Measurements from ENCODE around the gene CCDC154.
"Not testable (repeated sequence)": the region's sequence is repeated elsewhere in the genome, so short reads cannot be mapped to it uniquely, and the experiment has no call there.

Gene CCDC154

GRCh38 chr16:1486551-1487390 is 42.4 kb upstream of the CCDC154 start:
- Histone ChIP-seq H3K27ac (ENCODE audit: low read length) (no peak overlapping the region), H3K4me1 (ENCODE audit: control insufficient read depth in 1 of 2, insufficient read depth in 2 of 2, low read length in 2 of 2) (no peaks in the 10 kb centered on the region), H3K36me3 (ENCODE audit: control insufficient read depth in 1 of 2, insufficient read depth in 2 of 2, low read length in 2 of 2) (no peaks in the 10 kb centered on the region), H3K9me3 (ENCODE audit: control insufficient read depth in 1 of 2, low read length in 2 of 2) (no peaks in the 10 kb centered on the region), H3K27me3 (ENCODE audit: low read depth, low read length) (no peaks in the 10 kb centered on the region), H3K4me3 (ENCODE audit: low read depth in 1 of 2, low read length in 2 of 2) (no peak overlapping the region)

GRCh38 chr16:1485847-1486496 is 41.6 kb upstream of the CCDC154 start:
- Histone ChIP-seq H3K4me3 (ENCODE audit: low read depth in 1 of 2, low read length in 2 of 2) (no peak overlapping the region), H3K9me3 (ENCODE audit: control insufficient read depth in 1 of 2, low read length in 2 of 2) (no peaks in the 10 kb centered on the region), H3K27ac (ENCODE audit: low read length) (no peak overlapping the region), H3K4me1 (ENCODE audit: control insufficient read depth in 1 of 2, insufficient read depth in 2 of 2, low read length in 2 of 2) (no peaks in the 10 kb centered on the region), H3K36me3 (ENCODE audit: control insufficient read depth in 1 of 2, insufficient read depth in 2 of 2, low read length in 2 of 2) (no peaks in the 10 kb centered on the region), H3K27me3 (ENCODE audit: low read depth, low read length) (no peaks in the 10 kb centered on the region)

GRCh38 chr16:1481906-1482835 is 37.8 kb upstream of the CCDC154 start:
- Histone ChIP-seq H3K27me3 (ENCODE audit: low read depth, low read length) (no peaks in the 10 kb centered on the region), H3K9me3 (ENCODE audit: control insufficient read depth in 1 of 2, low read length in 2 of 2) (no peaks in the 10 kb centered on the region), H3K27ac (ENCODE audit: low read length) (no peak overlapping the region), H3K4me1 (ENCODE audit: control insufficient read depth in 1 of 2, insufficient read depth in 2 of 2, low read length in 2 of 2) (no peaks in the 10 kb centered on the region), H3K36me3 (ENCODE audit: control insufficient read depth in 1 of 2, insufficient read depth in 2 of 2, low read length in 2 of 2) (no peaks in the 10 kb centered on the region), H3K4me3 (ENCODE audit: low read depth in 1 of 2, low read length in 2 of 2) (no peak overlapping the region)

- H3K4me1 ChIP-seq (ENCODE audit: control insufficient read depth in 1 of 2, insufficient read depth in 2 of 2, low read length in 2 of 2): peaks cover 0 to 10% of the 10 kb centered on the region in 2 donors
- H3K27ac ChIP-seq (ENCODE audit: low read length); H3K4me3 ChIP-seq (ENCODE audit: low read depth in 1 of 2, low read length in 2 of 2); H3K36me3 ChIP-seq (ENCODE audit: control insufficient read depth in 1 of 2, insufficient read depth in 2 of 2, low read length in 2 of 2); H3K9me3 ChIP-seq (ENCODE audit: control insufficient read depth in 1 of 2, low read length in 2 of 2); H3K27me3 ChIP-seq (ENCODE audit: low read depth, low read length): not testable (repeated sequence)
Measured at GRCh38 chr16:1478937-1479336, 34.6 kb upstream of the CCDC154 start.

- no peaks in the 10 kb centered on the region for H3K27me3 ChIP-seq (ENCODE audit: low read depth, low read length)
- H3K27ac ChIP-seq (ENCODE audit: low read length): no peak overlapping the region
- H3K36me3 ChIP-seq (ENCODE audit: control insufficient read depth in 1 of 2, insufficient read depth in 2 of 2, low read length in 2 of 2): no peaks in the 10 kb centered on the region
- H3K9me3 ChIP-seq (ENCODE audit: control insufficient read depth in 1 of 2, low read length in 2 of 2): no peaks in the 10 kb centered on the region
- H3K4me1 ChIP-seq (ENCODE audit: control insufficient read depth in 1 of 2, insufficient read depth in 2 of 2, low read length in 2 of 2): peaks cover 3 to 23% of the 10 kb centered on the region in 2 donors
- H3K4me3 ChIP-seq (ENCODE audit: low read depth in 1 of 2, low read length in 2 of 2): no peak overlapping the region
Measured at GRCh38 chr16:1477033-1477432, 32.7 kb upstream of the CCDC154 start.

GRCh38 chr16:1475552-1476114 is 31.3 kb upstream of the CCDC154 start:
- H3K4me3 ChIP-seq (ENCODE audit: low read depth in 1 of 2, low read length in 2 of 2): peak overlapping the region; percentile 80 to 91
- peaks cover 3 to 37% of the 10 kb centered on the region in 2 donors for H3K4me1 ChIP-seq (ENCODE audit: control insufficient read depth in 1 of 2, insufficient read depth in 2 of 2, low read length in 2 of 2)
- no peaks in the 10 kb centered on the region for H3K9me3 ChIP-seq (ENCODE audit: control insufficient read depth in 1 of 2, low read length in 2 of 2)
- no peaks in the 10 kb centered on the region for H3K36me3 ChIP-seq (ENCODE audit: control insufficient read depth in 1 of 2, insufficient read depth in 2 of 2, low read length in 2 of 2)
- peak overlapping the region; percentile 69 for H3K27ac ChIP-seq (ENCODE audit: low read length)
- H3K27me3 ChIP-seq (ENCODE audit: low read depth, low read length): no peaks in the 10 kb centered on the region

- Histone ChIP-seq H3K27me3 (ENCODE audit: low read depth, low read length) (no peaks in the 10 kb centered on the region), H3K4me1 (ENCODE audit: control insufficient read depth in 1 of 2, insufficient read depth in 2 of 2, low read length in 2 of 2) (peaks cover 3 to 42% of the 10 kb centered on the region in 2 donors), H3K27ac (ENCODE audit: low read length) (peak within 1 kb of the TSS; percentile 69), H3K36me3 (ENCODE audit: control insufficient read depth in 1 of 2, insufficient read depth in 2 of 2, low read length in 2 of 2) (no peaks in the 10 kb centered on the region), H3K4me3 (ENCODE audit: low read depth in 1 of 2, low read length in 2 of 2) (peak within 1 kb of the TSS; percentile 80 to 91), H3K9me3 (ENCODE audit: control insufficient read depth in 1 of 2, low read length in 2 of 2) (no peaks in the 10 kb centered on the region)
Measured at GRCh38 chr16:1474796-1475551, 30.6 kb upstream of the CCDC154 start, which contains the start of gene CLCN7. CLCN7 (minus strand) TSS chr16:1475028; CDS start chr16:1474974, 54 bp downstream.

GRCh38 chr16:1474082-1474795 is 29.9 kb upstream of the CCDC154 start:
- Histone ChIP-seq H3K4me3 (ENCODE audit: low read depth in 1 of 2, low read length in 2 of 2) (peak overlapping the region; percentile 80 to 91), H3K27me3 (ENCODE audit: low read depth, low read length) (no peaks in the 10 kb centered on the region), H3K36me3 (ENCODE audit: control insufficient read depth in 1 of 2, insufficient read depth in 2 of 2, low read length in 2 of 2) (no peaks in the 10 kb centered on the region), H3K9me3 (ENCODE audit: control insufficient read depth in 1 of 2, low read length in 2 of 2) (no peaks in the 10 kb centered on the region), H3K27ac (ENCODE audit: low read length) (no peak overlapping the region), H3K4me1 (ENCODE audit: control insufficient read depth in 1 of 2, insufficient read depth in 2 of 2, low read length in 2 of 2) (peaks cover 3 to 42% of the 10 kb centered on the region in 2 donors)

GRCh38 chr16:1472974-1473373 is 28.6 kb upstream of the CCDC154 start:
- Histone ChIP-seq H3K9me3 (ENCODE audit: control insufficient read depth in 1 of 2, low read length in 2 of 2) (no peaks in the 10 kb centered on the region), H3K27me3 (ENCODE audit: low read depth, low read length) (no peaks in the 10 kb centered on the region), H3K27ac (ENCODE audit: low read length) (no peak overlapping the region), H3K36me3 (ENCODE audit: control insufficient read depth in 1 of 2, insufficient read depth in 2 of 2, low read length in 2 of 2) (no peaks in the 10 kb centered on the region), H3K4me3 (ENCODE audit: low read depth in 1 of 2, low read length in 2 of 2) (no peak overlapping the region), H3K4me1 (ENCODE audit: control insufficient read depth in 1 of 2, insufficient read depth in 2 of 2, low read length in 2 of 2) (peaks cover 3 to 42% of the 10 kb centered on the region in 2 donors)
